Neutrophil (primary cell): ENCODE results near the gene DDX42.
A peak's percentile ranks its signal among the peaks of the same experiment; 100 is the strongest.

ENCODE experiments used
- H3K27ac ChIP-seq: fragments of 200-600 bp; sonication (generic); 2 replicates; pipeline ENCODE4 v1.5.1; 2016; ENCODE audit warnings: mild to moderate bottlenecking, moderate library complexity
- H3K27me3 ChIP-seq: fragments of 200-600 bp; sonication (generic); 2 replicates; pipeline ENCODE4 v1.6.0; 2016; ENCODE audit warnings: mild to moderate bottlenecking
- H3K36me3 ChIP-seq: fragments of 200-600 bp; sonication (generic); 2 replicates; pipeline ENCODE4 v1.5.1; 2017
- H3K4me1 ChIP-seq, 2 experiments: fragments of 200-600 bp in 1 of 2; sonication (generic) in 1 of 2; 1 replicate in 1 of 2; 2 replicates in 1 of 2; pipeline versions ENCODE4 v1.5.1 to v1.6.1; 2013 to 2016; ENCODE audit warnings: low read depth in 1 of 2, low read length in 1 of 2, mild to moderate bottlenecking in 1 of 2, moderate library complexity in 1 of 2; ENCODE audit not compliant: control insufficient read depth in 1 of 2, insufficient read depth in 1 of 2
- H3K4me3 ChIP-seq, 2 experiments: fragments of 200-600 bp in 1 of 2; sonication (generic) in 1 of 2; 1 replicate in 1 of 2; 2 replicates in 1 of 2; pipeline ENCODE4 v1.5.1; 2013 to 2016; ENCODE audit warnings: low read depth in 1 of 2, low read length in 1 of 2, mild to moderate bottlenecking in 1 of 2, moderate library complexity in 1 of 2
- H3K9me3 ChIP-seq: fragments of 200-600 bp; sonication (generic); 2 replicates; pipeline ENCODE4 v1.5.1; 2016
- CTCF ChIP-seq: fragments of 200-600 bp; sonication (generic); IDR thresholded peaks from 2 replicates; pipeline ENCODE4 v1.5.1; 2016; ENCODE audit warnings: antibody characterized with exemption

The DDX42 gene

GRCh38 chr17:63774141-63774968 is at the start of gene DDX42:
Gene DDX42 (plus strand): TSS chr17:63774170. CDS start chr17:63787050, 12,880 bp downstream.
- H3K27ac ChIP-seq = peak within 1 kb of the TSS; percentile 95
- H3K9me3 ChIP-seq = no peaks in the 10 kb centered on the region
- peak within 1 kb of the TSS; percentile 85 to 92 for H3K4me3 ChIP-seq
- no peak for TF ChIP-seq CTCF
- peaks cover 47 to 49% of the 10 kb centered on the region in 2 experiments for H3K4me1 ChIP-seq
- no peaks in the 10 kb centered on the region for H3K27me3 ChIP-seq
- no peaks in the 10 kb centered on the region for H3K36me3 ChIP-seq

GRCh38 chr17:63735691-63736090 is 38.3 kb upstream of the DDX42 start:
- Histone ChIP-seq H3K27me3 (no peaks in the 10 kb centered on the region), H3K4me3 (no peak overlapping the region), H3K27ac (no peak overlapping the region), H3K4me1 (peaks cover 8 to 15% of the 10 kb centered on the region in 2 experiments), H3K36me3 (no peaks in the 10 kb centered on the region), H3K9me3 (no peaks in the 10 kb centered on the region)
- TF ChIP-seq CTCF = no peak

GRCh38 chr17:63740464-63741142 is 33.4 kb upstream of the DDX42 start:
- Histone ChIP-seq H3K27ac (peak overlapping the region; percentile 98), H3K4me1 (peaks cover 45 to 49% of the 10 kb centered on the region in 2 experiments), H3K9me3 (no peaks in the 10 kb centered on the region), H3K36me3 (peaks cover 2% of the 10 kb centered on the region), H3K4me3 (peak overlapping the region; percentile 77 to 92), H3K27me3 (no peaks in the 10 kb centered on the region)
- no peak for TF ChIP-seq CTCF

GRCh38 chr17:63741143-63741407 is 32.9 kb upstream of the DDX42 start:
- H3K36me3 ChIP-seq = peaks cover 7% of the 10 kb centered on the region
- peaks cover 50 to 54% of the 10 kb centered on the region in 2 experiments for H3K4me1 ChIP-seq
- H3K27ac ChIP-seq = peak overlapping the region; percentile 98
- H3K4me3 ChIP-seq = peak overlapping the region; percentile 77 to 92
- no peak for TF ChIP-seq CTCF
- H3K27me3 ChIP-seq = no peaks in the 10 kb centered on the region
- H3K9me3 ChIP-seq = no peaks in the 10 kb centered on the region

GRCh38 chr17:63741408-63742173 is 32.4 kb upstream of the DDX42 start, which contains the start of gene STRADA:
Gene STRADA (minus strand): TSS chr17:63741799. CDS start chr17:63728369, 13,430 bp downstream.
- H3K4me1 ChIP-seq = peaks cover 55 to 59% of the 10 kb centered on the region in 2 experiments
- peak within 1 kb of the TSS; percentile 77 to 92 for H3K4me3 ChIP-seq
- H3K27me3 ChIP-seq = no peaks in the 10 kb centered on the region
- peak within 1 kb of the TSS; percentile 98 for H3K27ac ChIP-seq
- TF ChIP-seq CTCF = peak; percentile 57
- peaks cover 8% of the 10 kb centered on the region for H3K36me3 ChIP-seq
- H3K9me3 ChIP-seq = no peaks in the 10 kb centered on the region
